GM21447 (cell line): ENCODE results near the gene THSD7B.
"Not testable (repeated sequence)": the region's sequence is repeated elsewhere in the genome, so short reads cannot be mapped to it uniquely, and the experiment has no call there.

Experiments
- ATAC-seq: cut with Tn5 transposase; IDR thresholded peaks from one replicate; pipeline ENCODE4 v1.9.1; 2021; ENCODE audit not compliant: unreplicated experiment

The THSD7B gene

DNA sequence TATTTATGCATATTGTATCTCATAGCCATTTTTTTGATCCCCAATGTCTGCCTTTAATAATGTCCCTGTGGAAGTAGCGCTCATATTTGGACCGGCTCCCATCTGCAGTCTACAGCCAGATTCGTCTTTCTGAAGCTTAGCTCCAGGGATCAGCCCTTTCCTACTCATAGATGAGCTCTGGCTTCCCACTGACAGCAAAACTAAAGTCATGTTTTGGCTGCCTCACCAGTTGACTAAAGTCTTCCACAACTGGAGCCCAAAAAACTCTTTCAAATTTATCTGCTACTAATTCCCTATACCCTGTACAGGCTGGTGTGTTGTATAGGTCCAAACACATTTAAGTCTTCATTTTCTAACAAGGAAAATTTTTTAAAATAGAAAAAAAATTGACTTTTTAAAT, 904.8 kb downstream of the THSD7B start:
- ATAC-seq: no peak

DNA sequence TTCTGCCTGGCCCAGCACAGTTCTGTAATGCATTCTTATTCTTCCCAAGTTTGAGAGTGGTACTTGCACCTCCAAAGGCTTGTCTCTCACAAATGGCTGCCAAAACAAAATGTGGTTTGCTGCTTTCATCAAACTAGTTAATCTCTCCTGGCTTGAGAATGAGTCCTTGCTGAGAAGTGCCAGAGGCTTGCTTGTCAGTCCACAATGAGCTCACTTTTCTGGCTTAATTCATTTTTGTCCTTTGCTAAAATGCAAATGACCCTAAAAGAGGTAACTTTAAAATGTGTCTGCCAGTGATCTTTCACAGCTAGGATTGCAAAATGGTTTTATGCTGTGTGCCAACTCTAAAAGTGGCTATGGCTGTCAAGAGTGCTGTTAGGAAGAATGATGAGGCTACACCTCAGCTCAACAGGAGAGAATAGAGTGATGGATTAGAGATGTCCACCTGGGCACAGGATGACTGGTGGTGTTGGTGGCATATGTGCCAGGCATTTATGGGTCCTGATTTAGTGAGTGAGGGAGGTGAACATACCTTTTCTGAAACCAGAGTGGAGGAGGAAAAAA, 907.7 kb downstream of the THSD7B start:
- ATAC-seq: no peak

DNA sequence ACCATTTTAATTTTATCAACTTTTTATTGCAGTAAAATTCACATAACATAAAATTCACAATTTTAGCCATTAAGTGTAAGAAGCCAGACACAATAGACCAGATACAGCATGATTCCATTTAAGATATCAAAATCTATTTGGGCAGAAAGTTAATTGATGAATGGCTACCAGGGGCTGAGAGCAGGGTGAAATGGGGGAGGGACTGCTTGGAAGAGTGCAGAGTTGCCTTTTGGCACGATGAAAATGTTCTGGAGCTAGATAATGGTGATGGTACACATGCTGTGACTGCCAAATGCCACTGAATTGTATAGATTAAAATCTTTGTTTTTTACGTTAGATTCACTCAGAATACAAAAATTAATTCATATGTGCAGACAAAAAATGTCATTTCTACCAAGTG, 909.6 kb downstream of the THSD7B start:
- no peak for ATAC-seq

DNA sequence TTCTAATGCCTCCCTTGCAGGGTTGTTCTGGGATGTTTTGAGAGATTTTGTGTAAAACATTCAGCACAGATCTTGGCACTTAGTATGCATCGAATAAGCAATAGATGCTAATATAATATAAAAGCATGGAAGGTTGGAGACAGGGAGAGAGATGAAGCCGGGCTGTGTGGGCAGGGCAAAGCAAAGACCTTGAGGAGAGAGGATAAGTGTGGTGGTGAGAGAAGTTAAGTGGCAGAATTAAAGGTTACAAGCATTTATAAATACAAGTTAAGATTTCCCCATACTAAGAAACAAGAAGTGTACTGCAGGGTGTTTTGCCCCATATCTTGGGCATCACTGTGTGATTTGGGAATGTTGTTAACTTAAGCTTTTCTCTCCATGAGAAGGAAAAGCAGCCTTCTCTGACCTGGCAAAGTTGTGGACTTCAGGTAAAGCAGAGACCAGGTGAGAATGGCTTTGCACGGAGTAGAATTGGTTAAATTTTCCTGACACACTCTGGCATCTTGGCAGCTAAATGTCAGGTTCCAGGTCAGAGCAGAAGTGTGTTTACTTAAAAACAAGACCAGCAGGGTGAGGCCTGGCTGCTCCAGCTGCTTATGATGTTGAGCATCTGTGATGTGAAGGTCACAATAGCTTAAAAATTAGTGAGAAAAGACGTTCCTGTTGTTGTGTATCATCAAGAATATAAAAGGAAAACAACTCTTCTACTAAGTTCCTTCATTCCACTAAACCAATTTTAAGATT, 910.4 kb downstream of the THSD7B start:
- ATAC-seq: no peak

DNA sequence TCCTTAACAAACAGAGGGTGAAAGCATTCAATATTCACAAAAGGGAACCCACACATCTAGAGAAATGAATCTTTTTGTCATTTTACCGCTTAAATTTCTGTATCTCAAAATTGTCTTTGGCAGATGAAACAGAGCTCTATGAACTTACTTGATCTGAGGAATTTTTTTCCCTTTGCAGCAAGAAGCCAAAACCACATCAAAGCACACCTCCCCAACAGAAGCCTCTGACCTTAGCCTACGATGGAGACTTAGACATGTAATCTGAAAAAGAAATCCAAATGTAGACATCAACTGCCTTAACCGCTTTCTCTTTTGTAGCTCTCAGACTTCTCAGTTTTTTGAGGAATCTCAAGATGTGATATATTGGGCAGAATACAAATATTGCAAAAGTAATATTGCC, 911.0 kb downstream of the THSD7B start:
- ATAC-seq: no peak

DNA sequence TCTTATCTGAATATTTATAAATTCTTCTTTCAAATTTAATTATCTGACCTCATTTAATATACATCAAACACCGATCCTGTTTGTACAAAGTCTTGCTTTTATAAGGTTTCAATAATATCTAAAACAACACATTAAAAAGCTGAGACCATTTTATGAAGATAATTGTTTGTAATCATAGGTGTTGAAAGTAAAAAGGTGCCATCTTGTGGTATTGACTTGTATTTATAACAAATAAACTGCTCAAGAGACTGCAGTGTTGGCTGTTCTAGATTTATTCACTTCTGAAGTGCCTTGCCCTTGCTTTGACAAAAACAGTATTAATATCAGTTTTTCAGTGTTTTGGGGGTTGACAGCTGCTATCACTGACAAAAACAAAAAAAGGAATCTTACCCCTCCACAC, 912.1 kb downstream of the THSD7B start:
- no peak for ATAC-seq

DNA sequence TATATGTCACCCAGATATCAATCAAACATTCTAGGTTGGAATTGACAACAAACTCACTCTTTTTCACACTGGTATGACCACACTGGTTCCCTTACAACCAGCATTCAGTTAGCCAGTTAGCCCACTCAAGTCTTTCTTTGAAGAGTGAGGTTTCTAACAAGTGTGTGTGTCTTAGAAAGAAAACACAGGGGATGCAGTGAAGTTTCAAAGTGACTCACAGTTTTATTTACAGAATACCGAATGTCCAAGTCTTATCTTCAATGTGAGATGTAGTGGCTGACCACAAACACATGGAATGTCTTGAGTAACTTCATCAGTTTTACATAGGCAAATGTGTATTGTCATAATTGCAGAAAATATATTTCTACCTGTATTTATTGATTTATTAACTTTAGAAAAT, 924.2 kb downstream of the THSD7B start:
- ATAC-seq: no peak

DNA sequence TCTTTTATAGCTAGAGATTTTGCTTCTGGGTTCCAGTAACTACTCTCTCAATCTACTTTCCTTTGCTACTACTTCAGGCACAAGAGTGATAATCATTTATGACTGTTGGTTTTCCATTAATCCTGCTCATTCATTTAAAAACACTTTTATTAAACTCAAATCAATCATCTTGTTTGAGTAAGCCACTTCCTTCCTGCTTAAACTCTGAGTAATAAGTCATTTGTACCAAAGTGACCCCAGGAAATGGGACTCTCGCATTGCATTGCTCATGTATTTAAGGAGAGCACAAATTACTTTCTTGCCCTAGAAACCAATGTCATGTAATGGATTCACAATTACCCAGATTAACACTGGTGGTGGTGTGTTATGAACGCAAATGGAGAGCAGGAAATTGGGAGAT, 928.2 kb downstream of the THSD7B start:
- ATAC-seq: no peak

DNA sequence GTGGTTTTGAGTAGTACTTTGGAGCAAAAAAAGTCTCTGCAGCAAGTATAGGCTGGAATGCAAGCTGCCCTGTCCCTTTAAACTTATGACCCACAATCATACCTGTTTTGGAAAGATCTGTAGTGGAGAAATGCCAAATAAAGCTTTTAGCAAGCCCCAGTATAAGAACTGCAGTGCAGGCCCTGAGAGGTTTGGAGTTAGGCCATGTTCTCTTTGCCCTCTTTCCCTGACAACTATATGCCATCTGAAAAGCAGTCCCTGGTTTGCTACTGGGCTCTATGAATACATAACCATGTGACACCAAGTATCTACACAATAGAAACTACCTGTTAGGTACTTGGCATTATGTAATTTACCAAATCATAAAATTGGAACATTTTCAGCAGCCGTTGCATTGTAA, 931.6 kb downstream of the THSD7B start:
- ATAC-seq: no peak

DNA sequence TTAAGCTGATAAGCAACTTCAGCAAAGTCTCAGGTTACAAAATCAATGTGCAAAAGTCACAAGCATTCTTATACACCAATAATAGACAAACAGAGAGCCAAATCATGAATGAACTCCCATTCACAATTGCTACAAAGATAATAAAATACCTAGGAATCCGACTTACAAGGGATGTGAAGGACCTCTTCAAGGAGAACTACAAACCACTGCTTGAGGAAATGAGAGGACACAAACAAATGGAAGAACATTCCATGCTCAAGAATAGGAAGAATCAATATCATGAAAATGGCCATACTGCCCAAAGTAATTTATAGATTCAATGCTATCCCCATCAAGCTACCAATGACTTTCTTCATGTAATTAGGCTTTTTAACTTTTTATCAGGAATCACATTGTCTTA, 934.9 kb downstream of the THSD7B start:
- ATAC-seq: not testable (repeated sequence)

DNA sequence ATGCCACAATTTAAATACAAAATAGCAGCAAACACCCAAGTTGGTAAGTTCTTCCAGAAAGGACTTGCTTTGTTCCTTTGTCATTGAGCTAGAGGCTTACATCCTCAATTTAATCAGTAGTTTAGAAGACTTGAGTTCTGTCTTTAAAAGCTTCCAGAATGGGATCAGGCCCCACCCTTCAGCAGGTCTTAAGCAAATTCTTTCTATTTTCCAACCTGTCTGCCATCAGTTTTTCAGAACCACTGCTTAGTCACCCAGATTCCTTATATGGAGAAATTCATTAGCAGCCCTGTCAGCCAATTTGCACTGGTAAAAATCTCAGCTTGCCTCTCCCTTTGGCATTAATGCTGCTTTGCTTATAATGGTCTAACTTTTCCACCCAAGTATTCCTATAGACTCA, 935.3 kb downstream of the THSD7B start:
- no peak for ATAC-seq

DNA sequence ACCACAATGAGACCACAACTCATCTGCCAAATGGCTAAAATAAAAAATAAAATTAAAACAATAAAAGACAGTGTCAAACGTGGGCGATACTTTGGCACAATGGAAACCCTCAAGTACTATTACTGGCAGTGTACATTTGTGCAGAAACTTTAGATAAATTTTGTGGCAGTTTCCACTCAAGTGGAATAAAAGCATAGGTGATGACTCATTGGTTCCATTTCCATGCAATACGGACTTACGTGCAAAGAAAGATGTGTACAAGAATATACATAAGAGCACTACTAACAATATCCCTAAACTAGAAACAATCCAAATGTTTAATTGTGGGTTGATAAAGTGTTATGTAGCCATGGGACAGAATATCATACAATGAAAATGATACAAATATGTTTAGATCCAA, 940.0 kb downstream of the THSD7B start:
- ATAC-seq: no peak

DNA sequence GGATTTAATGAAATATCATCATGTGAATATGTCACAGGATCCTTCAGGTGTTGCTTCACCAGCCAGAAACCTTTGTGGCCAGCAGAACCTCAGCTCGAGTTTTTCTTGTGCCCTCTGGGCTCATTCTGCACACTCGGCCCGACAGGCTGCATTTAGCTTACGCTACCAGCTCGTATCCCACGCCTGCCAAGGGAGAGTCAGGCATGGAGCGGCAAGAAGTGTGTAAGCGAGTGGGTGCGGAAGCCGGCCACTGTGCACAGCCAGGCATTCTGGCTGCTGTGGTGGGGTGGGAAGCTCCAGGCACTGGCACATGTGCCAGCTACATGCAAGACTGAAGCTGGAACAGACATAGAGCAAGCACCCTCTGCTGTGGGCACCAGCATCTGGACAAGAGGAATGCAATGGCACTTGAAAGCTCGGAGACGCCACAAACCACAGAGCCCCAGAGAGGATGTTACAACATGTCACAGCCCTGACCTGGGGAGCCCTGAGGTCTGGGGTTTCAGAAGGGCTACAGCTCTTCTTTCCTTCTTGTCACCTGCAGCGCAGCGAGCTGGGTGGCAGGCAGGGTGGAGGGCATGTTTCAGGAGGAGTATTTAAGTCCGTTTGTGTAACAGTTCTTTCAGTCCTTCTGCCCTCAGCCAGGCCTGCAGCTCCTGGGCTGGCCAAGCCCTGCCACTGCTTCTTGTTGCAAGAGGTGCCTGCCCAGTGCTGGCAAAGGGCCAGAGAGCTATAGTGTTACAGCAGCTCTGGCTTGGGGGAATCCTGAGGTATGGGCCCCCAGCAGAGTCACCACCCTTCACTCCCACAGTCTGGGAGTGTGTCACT, 941.7 kb downstream of the THSD7B start:
- no peak for ATAC-seq

DNA sequence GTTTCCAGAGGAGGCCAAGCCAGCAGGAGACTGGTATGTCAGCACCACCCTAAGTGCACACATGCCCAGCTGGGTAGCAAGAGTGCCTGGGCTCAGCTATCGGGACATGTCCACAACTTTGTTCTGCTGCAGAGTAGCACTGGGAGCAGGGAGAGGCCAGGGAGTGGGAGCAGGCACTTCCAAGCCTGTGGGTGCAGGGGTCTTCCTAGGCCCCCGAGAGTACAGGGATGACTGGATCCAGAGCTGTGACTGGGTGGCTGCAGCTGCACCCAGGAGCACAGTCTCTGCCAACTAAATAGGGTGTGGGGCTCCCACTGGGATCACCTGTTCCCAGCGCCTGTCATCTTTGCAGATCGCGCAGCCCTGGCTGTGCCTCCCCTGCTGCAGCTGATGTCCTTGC, 943.0 kb downstream of the THSD7B start:
- no peak for ATAC-seq

DNA sequence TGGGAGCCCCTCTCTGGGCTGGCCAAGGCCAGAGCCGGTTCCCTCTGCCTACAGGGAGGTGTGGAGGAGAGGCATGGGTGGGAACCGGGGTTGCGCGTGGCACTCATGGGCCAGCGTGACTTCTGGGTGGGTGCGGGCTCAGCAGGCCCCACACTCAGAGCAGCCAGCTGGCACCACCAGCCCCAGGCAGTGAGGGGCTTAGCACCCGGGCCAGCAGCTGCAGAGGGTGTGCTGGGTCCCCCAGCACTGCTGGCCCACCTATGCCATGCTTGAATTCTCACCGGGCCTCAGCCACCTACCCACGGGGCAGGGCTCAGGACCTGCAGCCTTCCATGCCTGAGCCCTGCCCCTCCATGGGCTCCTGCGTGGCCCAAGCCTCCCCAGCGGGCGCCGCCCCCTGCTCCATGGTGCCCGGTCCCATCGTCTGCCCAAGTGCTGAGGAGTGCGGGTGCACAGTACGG, 950.4 kb downstream of the THSD7B start:
- ATAC-seq: no peak

DNA sequence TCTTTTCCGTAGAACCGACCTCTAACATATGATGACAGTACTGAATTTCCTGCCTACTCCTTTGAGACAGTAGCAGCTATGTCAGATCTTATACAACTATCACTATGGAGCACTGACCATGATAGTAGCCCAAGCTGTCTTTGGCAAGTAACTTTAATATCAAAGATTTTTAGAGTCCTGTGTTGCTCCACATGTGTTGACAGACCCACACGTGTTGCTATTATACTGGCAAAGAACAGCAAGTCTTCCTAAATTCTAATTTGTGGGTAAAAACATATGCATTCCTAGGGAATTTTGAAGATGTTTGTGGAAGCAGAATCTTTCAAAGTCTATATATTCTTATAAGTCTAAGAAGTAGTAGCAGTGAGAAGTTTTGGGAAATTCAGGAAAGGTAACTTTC, 953.4 kb downstream of the THSD7B start:
- no peak for ATAC-seq

DNA sequence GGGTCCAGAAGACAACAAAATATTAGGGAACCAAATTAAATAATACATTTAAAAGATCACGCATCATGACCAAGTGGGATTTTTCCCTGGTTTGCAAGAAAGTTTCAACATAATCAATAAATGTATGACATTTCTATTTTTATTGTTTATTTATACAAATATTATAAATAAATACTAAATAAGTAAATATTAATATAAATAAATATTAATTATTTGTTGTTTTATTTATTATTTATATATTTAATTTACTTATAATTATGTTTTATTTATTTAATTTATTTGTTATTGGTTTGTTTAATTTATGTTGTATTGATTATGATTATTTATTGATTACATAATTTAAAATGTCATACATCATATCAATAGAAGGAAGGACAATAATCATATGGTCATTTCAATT, 956.4 kb downstream of the THSD7B start:
- ATAC-seq: no peak

DNA sequence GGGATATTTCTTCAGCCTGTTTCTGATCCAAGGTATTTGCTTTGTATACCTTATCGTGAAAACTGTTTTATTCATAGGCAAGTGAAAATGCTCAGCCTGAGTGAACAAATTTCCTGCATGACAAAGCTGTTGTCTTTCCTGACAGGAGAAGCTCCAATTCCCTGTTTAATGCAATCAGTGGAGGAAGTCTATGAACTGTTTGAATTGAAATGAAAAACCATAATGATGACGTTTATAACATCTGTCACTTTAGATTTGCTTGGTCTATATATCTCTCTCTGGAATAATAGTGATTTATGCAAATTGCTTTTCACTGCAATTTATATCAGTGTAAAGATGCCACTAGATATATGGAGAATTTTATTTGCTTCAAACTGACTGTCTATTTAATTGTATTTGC, 959.6 kb downstream of the THSD7B start:
- ATAC-seq: no peak
